NCI-H748 treated with DMSO at 0.1 percent for 48 hours (cell line): ENCODE data around the gene MYL4.

Experiments used
- DNase-seq: peaks from one replicate; lab custom pipeline; 2025; lab: John Stamatoyannopoulos, UW

MYL4 gene

DNA sequence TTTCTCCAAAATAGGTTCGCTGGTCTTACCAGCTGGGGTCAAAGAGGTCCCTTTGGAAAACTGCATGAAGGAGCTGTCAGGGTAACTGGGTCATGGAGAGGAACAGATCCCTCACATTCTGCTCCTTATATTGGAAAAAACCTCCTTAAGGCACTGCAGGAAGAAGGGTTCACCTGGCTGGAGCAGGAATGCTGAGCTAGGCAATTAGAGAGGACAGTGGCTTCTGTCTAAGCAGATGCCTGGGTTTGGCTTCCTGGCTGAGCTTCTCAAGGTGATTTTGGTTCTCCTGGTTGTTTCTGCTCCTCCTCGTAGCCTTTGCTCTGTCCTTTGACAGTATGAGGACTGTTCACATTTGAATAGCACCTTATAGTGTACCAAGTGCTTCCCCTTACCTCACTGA lies 64.1 kb downstream of the MYL4 start:
- no peak for DNase-seq
